Sigmoid colon (tissue), 4 donors: Measurements from ENCODE around the gene CALML3.

Source experiments
- EP300 ChIP-seq, 4 donors: sonication (generic); formaldehyde crosslinking; IDR thresholded peaks; one replicate each; pipeline ENCODE4 v1.6.1; 2017; ENCODE audit warnings: antibody characterized with exemption in 4 of 4
- TF ChIP-seq, protein P1 (sequence below), 4 experiments: fragments of 450-650 bp in 3 of 4; fragments of 200-600 bp in 1 of 4; IDR thresholded peaks; one replicate each; pipeline ENCODE4 v1.5.1; 2016 to 2019; ENCODE audit warnings: antibody characterized with exemption in 4 of 4, mild to moderate bottlenecking in 3 of 4, moderate library complexity in 2 of 4

DNA sequence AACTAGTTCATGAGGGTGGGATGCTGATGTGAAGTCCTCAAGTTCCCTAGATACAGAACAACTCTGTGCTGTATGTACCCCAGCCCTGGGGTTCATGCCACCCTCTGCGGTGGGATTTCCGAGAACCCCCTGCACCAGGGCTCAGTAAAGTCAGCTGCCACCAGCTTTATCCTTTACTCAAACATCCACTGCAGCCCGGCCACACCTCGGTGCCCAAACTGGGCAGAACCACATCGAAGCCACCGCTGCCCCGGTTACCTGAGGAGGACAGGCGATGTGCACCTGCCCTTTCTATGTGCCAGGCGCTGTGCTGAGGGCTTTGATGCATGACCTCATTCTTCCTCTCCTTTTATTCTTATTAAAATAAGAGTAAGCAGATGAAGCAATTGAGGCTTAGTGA, 15.5 kb upstream of the CALML3 start:
- no peak for TF ChIP-seq EP300 (IDR thresholded peaks at IDR 0.05)
- TF ChIP-seq, protein P1, sequence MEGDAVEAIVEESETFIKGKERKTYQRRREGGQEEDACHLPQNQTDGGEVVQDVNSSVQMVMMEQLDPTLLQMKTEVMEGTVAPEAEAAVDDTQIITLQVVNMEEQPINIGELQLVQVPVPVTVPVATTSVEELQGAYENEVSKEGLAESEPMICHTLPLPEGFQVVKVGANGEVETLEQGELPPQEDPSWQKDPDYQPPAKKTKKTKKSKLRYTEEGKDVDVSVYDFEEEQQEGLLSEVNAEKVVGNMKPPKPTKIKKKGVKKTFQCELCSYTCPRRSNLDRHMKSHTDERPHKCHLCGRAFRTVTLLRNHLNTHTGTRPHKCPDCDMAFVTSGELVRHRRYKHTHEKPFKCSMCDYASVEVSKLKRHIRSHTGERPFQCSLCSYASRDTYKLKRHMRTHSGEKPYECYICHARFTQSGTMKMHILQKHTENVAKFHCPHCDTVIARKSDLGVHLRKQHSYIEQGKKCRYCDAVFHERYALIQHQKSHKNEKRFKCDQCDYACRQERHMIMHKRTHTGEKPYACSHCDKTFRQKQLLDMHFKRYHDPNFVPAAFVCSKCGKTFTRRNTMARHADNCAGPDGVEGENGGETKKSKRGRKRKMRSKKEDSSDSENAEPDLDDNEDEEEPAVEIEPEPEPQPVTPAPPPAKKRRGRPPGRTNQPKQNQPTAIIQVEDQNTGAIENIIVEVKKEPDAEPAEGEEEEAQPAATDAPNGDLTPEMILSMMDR (IDR thresholded peaks at IDR 0.05), result no peak
